ENCODE results near the gene SLC12A4.

Gene SLC12A4

GRCh38 chr16:67936880-67937605 is 31.4 kb downstream of the SLC12A4 start:
- no peak for TF ChIP-seq CTCF (IDR thresholded peaks at IDR 0.05)

- TF ChIP-seq CTCF (IDR thresholded peaks at IDR 0.05), result no peak
Measured at GRCh38 chr16:67936124-67936879, 32.1 kb downstream of the SLC12A4 start, which contains the start of gene PSMB10. Gene PSMB10, minus strand, starts transcription at chr16:67936850. Its CDS starts 101 bp downstream, at chr16:67936749.

- no peak for TF ChIP-seq CTCF (IDR thresholded peaks at IDR 0.05)
Measured at GRCh38 chr16:67935402-67936123, 32.9 kb downstream of the SLC12A4 start.

- TF ChIP-seq CTCF (IDR thresholded peaks at IDR 0.05), result no peak
Measured at GRCh38 chr16:67935101-67935401, 33.4 kb downstream of the SLC12A4 start.

GRCh38 chr16:67934306-67935100 is 33.9 kb downstream of the SLC12A4 start:
- no peak for TF ChIP-seq CTCF (IDR thresholded peaks at IDR 0.05)

GRCh38 chr16:67933805-67934204 is 34.6 kb downstream of the SLC12A4 start:
- TF ChIP-seq CTCF (IDR thresholded peaks at IDR 0.05), result no peak

GRCh38 chr16:67932462-67932840 is 36.0 kb downstream of the SLC12A4 start:
- TF ChIP-seq CTCF (IDR thresholded peaks at IDR 0.05), result no peak
